D721Med (cell line): ENCODE results near the gene PRKG1.

ENCODE experiments used
- DNase-seq: peaks from one replicate; pipeline ENCODE4 v3.0.0; 2011; ENCODE audit warnings: low spot score; ENCODE audit not compliant: insufficient read length
- FAIRE-seq: peaks from 2 replicates; lab custom pipeline; 2011; peaks lifted over from hg19 to GRCh38; lab: Jason Lieb, UNC
- CTCF ChIP-seq: IDR thresholded peaks from 2 replicates; pipeline ENCODE4 v1.5.1; 2012; ENCODE audit warnings: mild to moderate bottlenecking, control low read depth; ENCODE audit not compliant: insufficient read depth; ENCODE audit errors: missing control alignments

PRKG1 gene

GRCh38 chr10:51918884-51919325 lies 844.6 kb downstream of the PRKG1 start:
- no peak for DNase-seq
- no peak for TF ChIP-seq CTCF
- no peak for FAIRE-seq

- DNase-seq: no peak
- TF ChIP-seq CTCF: no peak
- no peak for FAIRE-seq
Observed at GRCh38 chr10:51920672-51921071, 846.4 kb downstream of the PRKG1 start.

GRCh38 chr10:51924359-51924758 lies 850.1 kb downstream of the PRKG1 start:
- no peak for TF ChIP-seq CTCF
- FAIRE-seq (no peak), DNase-seq (no peak)

- TF ChIP-seq CTCF: no peak
- FAIRE-seq (no peak), DNase-seq (no peak)
Observed at GRCh38 chr10:51926337-51926736, 852.0 kb downstream of the PRKG1 start.

GRCh38 chr10:51928162-51928561 lies 853.9 kb downstream of the PRKG1 start:
- TF ChIP-seq CTCF: no peak
- DNase-seq (no peak), FAIRE-seq (no peak)

GRCh38 chr10:51932530-51932929 lies 858.2 kb downstream of the PRKG1 start:
- no peak for DNase-seq
- no peak for FAIRE-seq

More at GRCh38 chr10:51932530-51932929, 858.2 kb downstream of the PRKG1 start:
- TF ChIP-seq CTCF: no peak
